Activated CD8-positive, alpha-beta memory T cell treated with anti-CD3 and anti-CD28 coated beads, Interleukin-2, amount 50 U/mL, for 1 hour (primary cell): ENCODE data around the gene AMH.

Source experiments
- DNase-seq: peaks from one replicate; pipeline ENCODE4 v3.0.0-alpha.2; 2020; ENCODE audit errors: extremely low read depth

AMH gene

DNA sequence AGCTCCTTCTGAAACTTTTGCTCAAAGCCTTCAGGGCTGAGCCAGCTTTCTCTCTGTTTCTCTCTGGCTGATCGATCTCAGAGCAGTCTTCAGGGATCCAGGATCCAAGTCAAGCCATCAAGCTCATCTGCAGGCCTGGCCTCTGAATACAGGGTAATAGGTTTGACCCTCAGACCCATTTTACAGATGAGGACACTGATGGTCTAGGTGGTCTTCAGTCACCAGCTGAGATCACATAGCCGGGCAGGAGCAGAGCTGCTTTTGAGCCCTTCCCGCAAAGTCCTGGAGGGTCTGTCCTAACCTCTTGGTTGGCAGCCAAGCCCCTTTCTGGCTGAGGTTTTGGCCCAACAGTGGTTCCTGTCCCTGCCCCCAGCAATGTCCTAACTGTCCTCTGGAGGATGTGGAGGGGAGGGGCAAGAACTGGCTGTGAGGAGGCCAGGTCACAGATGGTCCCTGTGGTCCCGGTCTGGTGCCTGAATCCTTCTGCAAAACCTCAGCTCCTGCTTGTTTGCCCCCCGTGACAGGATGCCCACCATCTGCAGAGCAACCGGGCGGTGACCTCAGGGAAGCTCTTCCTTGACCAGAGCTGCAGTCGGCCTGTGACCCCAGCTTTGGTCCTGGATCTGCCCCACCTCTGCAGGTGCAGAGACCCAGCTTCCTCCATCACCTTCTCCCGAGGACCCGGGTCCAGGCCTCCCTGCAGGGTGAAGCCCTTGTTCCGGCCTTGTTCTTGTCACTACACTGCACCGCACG is 38.6 kb downstream of the AMH start:
- no peak for DNase-seq

DNA sequence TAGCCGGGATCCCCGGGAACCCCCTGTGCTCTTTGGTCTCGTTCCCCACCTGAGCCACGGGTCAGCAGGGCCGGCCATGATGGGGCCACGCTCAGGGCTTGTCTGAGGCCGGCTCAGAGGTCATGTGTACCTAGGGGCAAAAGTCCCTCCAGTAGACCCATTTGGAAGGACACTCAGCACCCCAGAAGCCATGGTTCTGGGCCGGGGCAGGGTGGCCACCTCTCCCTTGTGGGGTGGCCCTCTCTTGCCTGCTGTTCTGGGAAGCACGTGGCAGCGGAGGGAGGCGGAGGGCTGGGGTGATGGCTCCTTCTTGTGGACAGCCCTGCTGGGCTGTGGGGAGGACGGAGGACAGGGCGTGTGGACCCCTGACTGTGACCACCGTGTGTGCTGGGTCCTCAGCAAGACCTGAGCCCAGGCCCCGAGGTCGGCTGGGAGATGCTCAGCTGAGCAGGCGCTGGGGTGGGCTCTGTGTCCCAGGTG is 39.3 kb downstream of the AMH start:
- no peak for DNase-seq

DNA sequence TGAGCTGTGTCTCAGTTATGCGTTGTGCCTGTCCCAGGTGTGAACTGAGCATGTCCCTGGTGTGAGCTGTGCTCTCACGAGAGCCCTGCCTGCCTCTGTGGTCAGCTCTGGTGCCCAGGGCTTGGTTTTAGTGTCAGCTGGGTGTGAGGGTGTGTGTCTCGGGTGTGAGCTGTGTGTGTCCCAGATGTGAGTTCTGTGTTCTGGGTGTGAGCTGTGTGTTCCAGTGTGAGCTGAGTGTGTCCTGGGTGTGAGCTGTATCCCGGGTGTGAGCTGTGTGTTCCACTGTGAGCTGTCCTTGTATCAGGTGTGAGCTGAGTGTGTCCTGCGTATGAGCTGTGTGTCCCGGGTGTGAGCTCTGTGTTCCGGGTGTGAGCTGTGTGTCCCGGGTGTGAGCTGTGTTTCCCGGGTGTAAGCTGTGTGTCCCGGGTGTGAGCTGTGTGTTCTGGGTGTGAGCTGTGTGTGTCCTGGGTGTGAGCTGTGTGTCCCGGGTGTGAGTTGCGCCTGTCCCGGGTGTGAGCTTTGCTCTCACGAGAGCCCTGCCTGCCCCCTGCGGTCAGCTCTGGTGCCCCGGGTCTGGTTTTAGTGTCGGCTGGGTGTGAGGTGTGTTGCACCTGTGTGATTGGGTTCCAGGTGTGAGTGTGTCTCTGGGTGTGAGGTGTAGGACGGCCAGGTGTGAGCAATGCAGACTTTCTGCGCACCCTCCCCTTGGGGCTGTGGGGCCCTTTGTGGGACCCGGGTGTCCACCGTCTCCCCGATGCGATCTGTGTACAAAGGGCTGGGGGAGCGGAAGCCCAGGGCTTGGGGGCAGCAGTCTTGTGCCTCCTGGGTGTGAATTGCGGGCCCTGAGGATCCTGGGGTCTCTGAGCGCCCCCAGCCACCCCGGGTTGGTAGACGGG is 39.9 kb downstream of the AMH start:
- no peak for DNase-seq

DNA sequence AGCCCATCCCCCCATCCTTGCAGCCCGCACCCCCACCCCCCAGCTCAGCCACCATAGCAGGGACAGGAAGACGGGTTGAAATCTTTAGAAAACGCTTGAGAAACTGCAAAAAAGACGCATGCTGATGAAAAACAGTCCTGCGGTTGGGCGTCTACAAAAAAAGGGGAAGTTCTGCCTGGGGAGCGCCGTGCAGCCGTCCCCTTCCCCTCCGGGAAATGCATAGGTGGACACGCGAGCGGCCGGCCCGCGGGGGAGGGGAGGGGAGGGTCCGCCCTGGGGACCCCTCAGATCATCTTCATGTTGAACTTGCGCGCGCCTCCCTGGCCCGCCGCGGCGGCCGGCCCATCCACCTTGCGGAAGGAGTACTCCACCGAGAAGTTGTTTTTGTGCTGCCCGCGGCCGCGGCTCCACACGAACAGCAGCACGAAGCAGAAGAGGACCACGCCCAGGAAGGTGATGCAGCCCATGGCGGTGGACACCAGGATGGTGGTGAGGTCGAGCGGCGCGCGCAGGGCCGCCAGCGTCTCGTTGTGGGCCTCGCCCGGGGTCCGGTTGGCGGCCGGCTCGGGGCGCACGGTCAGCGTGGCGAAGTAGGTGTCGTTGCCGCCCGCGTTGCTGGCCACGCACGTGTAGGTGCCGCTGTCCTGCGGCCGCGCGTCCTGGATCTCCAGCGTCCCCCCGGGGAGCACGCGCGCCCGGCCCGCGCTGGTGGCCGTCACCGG is 40.8 kb downstream of the AMH start:
- no peak for DNase-seq

DNA sequence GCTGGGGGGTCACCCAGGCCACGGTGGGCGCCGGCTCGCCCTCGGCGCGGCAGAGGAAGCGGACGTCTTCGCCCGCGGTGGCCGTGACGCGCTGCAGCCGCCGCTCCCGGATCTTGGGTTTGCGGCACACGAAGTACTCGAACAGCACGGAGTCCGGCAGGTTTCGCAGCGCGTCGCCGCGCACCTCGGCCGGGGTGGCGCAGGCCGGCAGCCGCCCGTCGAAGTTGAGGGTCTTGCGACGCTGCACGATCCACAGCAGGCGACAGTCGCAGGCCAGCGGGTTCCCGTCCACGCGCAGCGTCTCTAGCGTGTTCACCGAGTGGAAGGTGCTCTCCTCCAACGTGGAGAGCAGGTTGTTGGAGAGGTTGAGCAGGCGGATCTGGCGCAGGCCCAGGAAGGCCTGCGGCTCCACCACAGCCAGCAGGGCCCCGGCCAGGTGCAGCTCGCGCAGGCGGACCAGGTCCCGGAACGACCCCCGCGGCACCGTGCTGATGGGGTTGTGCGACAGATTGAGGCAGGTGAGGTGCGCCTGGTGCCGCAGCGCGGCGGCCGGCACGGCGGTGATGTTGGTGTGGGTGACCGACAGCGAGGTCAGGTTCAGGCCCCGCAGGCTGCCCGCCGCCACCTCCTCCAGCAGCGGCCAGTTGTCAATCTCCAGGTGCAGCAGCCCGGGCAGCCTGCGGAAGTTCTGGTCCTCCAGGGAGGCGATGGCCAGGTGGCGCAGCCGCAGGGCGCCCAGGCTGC is 41.5 kb downstream of the AMH start:
- no peak for DNase-seq

DNA sequence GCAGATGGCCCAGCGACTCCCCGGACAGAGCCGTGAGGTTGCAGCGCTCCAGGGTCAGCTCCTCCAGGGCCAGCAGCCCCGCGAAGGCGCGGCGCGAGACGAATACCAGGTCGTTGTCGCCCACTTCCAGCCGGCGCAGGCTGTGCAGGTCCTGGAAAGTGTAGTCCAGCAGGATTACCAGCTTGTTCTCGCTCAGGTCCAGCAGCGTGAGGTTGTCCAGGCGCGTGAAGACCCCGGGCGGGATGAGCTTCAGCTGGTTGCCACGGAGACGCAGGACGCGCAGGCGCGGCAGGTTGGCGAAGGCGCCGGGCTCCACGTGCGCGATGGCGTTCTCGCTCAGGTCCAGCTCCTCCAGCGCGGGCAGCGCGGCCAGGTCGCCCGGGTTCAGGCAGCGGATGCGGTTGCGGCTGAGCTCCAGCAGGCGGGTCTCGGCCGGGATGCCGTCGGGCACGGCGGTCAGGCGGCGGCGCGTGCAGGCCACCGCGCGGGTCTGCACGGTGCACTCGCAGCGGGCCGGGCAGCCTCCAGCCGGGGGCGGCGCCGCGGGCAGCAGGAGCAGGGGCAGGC is 42.1 kb downstream of the AMH start:
- no peak for DNase-seq

DNA sequence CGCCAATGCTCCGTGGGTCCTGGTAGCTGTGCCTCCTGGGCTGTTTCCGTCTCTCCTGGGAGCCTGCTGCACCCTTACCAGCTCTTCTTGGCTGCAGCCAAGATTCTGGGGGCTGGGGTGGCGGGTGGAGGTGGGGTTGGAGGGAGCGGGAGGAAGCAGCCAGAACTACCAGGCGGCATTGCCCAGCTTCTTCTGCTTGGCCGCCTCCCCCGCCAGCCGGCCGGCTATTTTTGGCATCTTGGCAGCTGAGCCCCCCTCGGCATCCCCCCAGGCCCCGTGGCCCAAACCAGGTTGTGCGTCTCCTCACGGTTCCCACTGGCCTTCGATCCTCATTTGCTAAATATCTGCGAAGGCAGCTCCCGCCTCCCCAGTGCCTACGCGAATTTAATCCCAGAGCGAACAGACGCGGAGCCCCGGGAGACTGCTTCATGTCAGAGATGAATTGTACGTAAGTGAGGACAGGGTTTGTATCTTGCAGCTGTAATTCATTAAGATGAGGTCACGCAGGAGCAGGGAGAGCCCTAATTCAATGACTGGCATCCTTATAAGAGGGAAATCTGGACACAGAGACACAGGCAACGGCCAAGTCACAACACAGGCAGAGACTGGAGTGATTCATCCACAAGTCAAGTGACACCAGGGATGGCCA is 45.7 kb downstream of the AMH start:
- DNase-seq, result no peak

DNA sequence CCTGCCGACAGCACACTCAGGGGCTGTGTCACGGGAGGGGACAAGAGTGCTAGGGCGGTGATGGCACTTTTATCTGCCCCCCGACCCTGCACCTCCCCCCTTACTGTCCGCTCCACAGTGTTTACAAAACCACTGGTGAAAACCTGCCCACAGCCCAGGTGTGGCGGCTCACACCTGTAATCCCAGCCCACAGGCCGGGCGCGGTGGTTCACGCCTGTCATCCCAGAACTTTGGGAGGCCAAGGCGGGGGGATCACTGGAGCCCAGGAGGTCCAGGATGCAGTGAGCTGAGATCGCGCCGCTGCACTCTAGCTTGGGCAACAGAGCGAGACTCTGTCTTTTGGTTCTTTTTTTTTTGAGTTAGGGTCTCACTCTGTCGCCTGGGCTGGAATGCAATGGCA is 47.0 kb downstream of the AMH start:
- DNase-seq, result no peak

DNA sequence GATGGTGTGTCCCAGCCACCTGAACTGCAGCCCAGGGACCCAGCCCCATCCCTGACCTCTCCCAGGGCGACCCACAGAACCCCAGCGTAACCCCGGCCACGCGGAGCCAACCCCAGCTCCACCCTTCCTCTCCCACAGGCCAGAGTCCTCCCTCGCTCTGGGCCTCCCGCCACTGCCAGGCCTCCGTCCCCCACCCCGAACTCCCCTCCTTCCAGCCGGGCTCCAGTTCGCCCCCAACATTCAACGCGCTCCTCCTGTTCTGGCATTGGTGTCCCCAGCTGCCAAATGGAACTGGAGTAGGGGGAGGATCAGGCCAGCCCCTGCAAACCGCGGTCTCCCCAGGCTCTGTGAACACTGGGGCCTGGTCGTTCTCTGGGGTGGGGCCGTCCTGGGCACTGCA is 51.4 kb downstream of the AMH start:
- DNase-seq, result no peak
